ENCODE results near the gene LAYN. TPM values are rescaled to one million over a fixed set of nuclear protein-coding genes. Genes with fewer than 3 reads are reported as not detected.

The LAYN gene
- total RNA-seq, 2 experiments from 2014 or later = 3.1 to 4.7 TPM

Other genes starting within 250 kb of the LAYN start
- gene POU2AF3, start 242.2 kb upstream of the LAYN start, total RNA-seq = not detected
- 1 to 10 TPM; 4.8 to 5.7 TPM for gene POU2AF1, start 161.4 kb upstream of the LAYN start, total RNA-seq
- gene BTG4, start 28.3 kb upstream of the LAYN start, total RNA-seq = not detected
- not detected for gene HOATZ, start 25.9 kb upstream of the LAYN start, total RNA-seq
- gene SIK2, start 61.7 kb downstream of the LAYN start, total RNA-seq = 1 to 10 TPM; 7.0 to 7.6 TPM
- 10 to 100 TPM; 60.7 to 61.5 TPM for gene PPP2R1B, start 225.7 kb downstream of the LAYN start, total RNA-seq